Type B pancreatic cell (in vitro differentiated cells): Measurements from ENCODE around the gene NECAB3. TPM values are rescaled to one million over a fixed set of nuclear protein-coding genes. Genes with fewer than 3 reads are reported as not detected.
"Not testable (repeated sequence)": the region's sequence is repeated elsewhere in the genome, so short reads cannot be mapped to it uniquely, and the experiment has no call there.

Experiments
- DNase-seq: peaks from one replicate; pipeline ENCODE4 v3.0.0; 2021; ENCODE audit warnings: mixed read lengths; ENCODE audit not compliant: unreplicated experiment; ENCODE audit errors: extremely low spot score
- H3K27ac Mint-ChIP-seq: 2 replicates; pipeline ENCODE4 v1.8.0; 2021; ENCODE audit warnings: mild to moderate bottlenecking, mixed read lengths
- H3K27me3 Mint-ChIP-seq: 2 replicates; pipeline ENCODE4 v1.8.0; 2021; ENCODE audit warnings: mixed read lengths
- H3K36me3 Mint-ChIP-seq: 2 replicates; pipeline ENCODE4 v1.8.0; 2021; ENCODE audit warnings: mixed read lengths
- H3K4me1 Mint-ChIP-seq: one replicate; pipeline ENCODE4 v1.8.0; 2021; ENCODE audit warnings: mixed read lengths; ENCODE audit not compliant: unreplicated experiment
- H3K4me3 Mint-ChIP-seq: 2 replicates; pipeline ENCODE4 v1.8.0; 2021; ENCODE audit warnings: mild to moderate bottlenecking, mixed read lengths
- H3K9me3 Mint-ChIP-seq: 2 replicates; pipeline ENCODE4 v1.8.0; 2021; ENCODE audit warnings: mixed read lengths
- CTCF ChIP-seq: fragments of 200-600 bp; sonication (generic); conservative IDR thresholded peaks from 2 replicates; pipeline ENCODE4 v1.5.0; 2021; ENCODE audit warnings: antibody characterized with exemption, mild to moderate bottlenecking
- total RNA-seq: library from RNA; stranded (reverse); gene quantifications from 2 replicates; pipeline ENCODE4 v1.2.1, GENCODE V29; 2021; ENCODE audit warnings: low replicate concordance

NECAB3 gene
- total RNA-seq, 1 donor from 2014 or later, result 68.2 TPM

- H3K27me3 Mint-ChIP-seq, result no peaks in the 10 kb centered on the region
- H3K4me3 Mint-ChIP-seq, result no peak overlapping the region
- peaks cover 35% of the 10 kb centered on the region for H3K4me1 Mint-ChIP-seq
- H3K9me3 Mint-ChIP-seq, result no peaks in the 10 kb centered on the region
- no peak for DNase-seq
- H3K36me3 Mint-ChIP-seq, result peaks cover 34% of the 10 kb centered on the region
- H3K27ac Mint-ChIP-seq, result peak overlapping the region; percentile 9
- no peak for TF ChIP-seq CTCF
Measured at GRCh38 chr20:33645072-33645358, 29.2 kb downstream of the NECAB3 start.

DNA sequence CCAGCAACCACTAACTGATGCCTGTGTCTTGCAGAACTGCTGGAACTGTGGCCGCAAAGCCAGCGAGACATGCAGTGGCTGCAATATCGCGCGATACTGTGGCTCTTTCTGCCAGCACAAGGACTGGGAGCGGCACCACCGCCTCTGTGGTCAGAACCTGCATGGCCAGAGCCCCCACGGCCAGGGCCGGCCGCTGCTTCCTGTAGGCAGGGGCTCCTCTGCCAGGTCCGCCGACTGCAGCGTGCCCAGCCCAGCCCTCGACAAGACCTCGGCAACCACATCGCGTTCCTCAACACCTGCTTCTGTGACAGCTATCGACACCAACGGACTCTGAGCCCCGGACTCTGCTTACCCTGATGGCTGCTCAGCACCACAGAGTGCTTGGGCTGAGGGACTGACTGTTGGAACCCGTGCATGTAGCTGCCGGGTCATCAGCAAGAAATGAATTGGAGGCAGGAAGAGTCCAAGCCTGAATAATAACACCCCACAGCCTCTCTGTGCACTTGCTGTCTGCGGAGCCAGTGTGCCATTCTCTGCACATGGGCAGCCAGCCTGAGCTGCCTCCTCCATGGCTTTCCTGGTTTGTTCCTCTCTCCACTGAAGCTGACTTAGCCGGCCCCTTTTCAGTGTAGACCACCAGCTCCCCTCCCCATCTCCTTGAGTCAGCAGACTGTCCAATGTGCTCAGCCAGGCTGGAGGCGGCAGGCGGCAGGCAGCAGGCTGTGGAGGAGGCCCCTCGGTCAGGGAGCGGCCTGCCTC, 29.7 kb downstream of the NECAB3 start:
- no peak overlapping the region for H3K4me3 Mint-ChIP-seq
- peaks cover 30% of the 10 kb centered on the region for H3K4me1 Mint-ChIP-seq
- H3K36me3 Mint-ChIP-seq, result peaks cover 35% of the 10 kb centered on the region
- TF ChIP-seq CTCF, result no peak
- H3K9me3 Mint-ChIP-seq, result no peaks in the 10 kb centered on the region
- no peaks in the 10 kb centered on the region for H3K27me3 Mint-ChIP-seq
- H3K27ac Mint-ChIP-seq, result no peak overlapping the region
- DNase-seq, result no peak

- H3K36me3 Mint-ChIP-seq, result peaks cover 42% of the 10 kb centered on the region
- no peak for TF ChIP-seq CTCF
- H3K27me3 Mint-ChIP-seq, result no peaks in the 10 kb centered on the region
- no peak overlapping the region for H3K27ac Mint-ChIP-seq
- no peak for DNase-seq
- H3K9me3 Mint-ChIP-seq, result no peaks in the 10 kb centered on the region
- no peak overlapping the region for H3K4me3 Mint-ChIP-seq
- H3K4me1 Mint-ChIP-seq, result peaks cover 7% of the 10 kb centered on the region
Measured at GRCh38 chr20:33640287-33640686, 33.9 kb downstream of the NECAB3 start.

- no peak for TF ChIP-seq CTCF
- Mint-ChIP-seq H3K9me3 (no peaks in the 10 kb centered on the region), H3K27ac (no peak overlapping the region), H3K4me1 (no peaks in the 10 kb centered on the region), H3K4me3 (no peak overlapping the region), H3K27me3 (no peaks in the 10 kb centered on the region), H3K36me3 (peaks cover 36% of the 10 kb centered on the region)
- DNase-seq, result no peak
Measured at GRCh38 chr20:33636776-33637175, 37.5 kb downstream of the NECAB3 start.

DNA sequence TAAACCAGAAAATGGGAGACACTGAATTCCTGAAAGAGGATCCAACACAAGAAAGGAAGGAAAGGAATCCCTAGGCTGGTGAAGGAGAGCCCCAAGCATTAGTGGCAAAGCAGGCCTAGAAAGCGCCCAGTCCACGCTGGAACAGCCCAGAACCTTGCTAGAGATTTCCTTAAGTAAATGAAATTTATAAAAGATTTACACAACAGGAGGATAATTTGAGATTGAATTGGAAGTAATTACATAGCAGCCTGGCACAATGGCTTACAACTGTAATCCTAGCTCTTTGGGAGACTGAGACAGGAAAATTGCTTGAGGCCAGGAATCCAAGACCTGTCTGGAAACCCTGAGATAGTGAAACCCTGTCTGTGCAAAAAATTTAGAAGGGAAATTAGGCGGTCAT, 38.9 kb downstream of the NECAB3 start:
- Mint-ChIP-seq H3K9me3 (no peaks in the 10 kb centered on the region), H3K27me3 (no peaks in the 10 kb centered on the region), H3K27ac (no peak overlapping the region), H3K36me3 (peaks cover 48% of the 10 kb centered on the region), H3K4me1 (no peaks in the 10 kb centered on the region), H3K4me3 (no peak overlapping the region)
- no peak for DNase-seq
- no peak for TF ChIP-seq CTCF

- H3K36me3 Mint-ChIP-seq, result peaks cover 50% of the 10 kb centered on the region
- H3K27me3 Mint-ChIP-seq, H3K9me3 Mint-ChIP-seq, DNase-seq, H3K4me3 Mint-ChIP-seq, H3K4me1 Mint-ChIP-seq, H3K27ac Mint-ChIP-seq: not testable (repeated sequence)
Measured at GRCh38 chr20:33631910-33632309, 42.3 kb downstream of the NECAB3 start.
